H1 (cell line): ENCODE measurements around the gene PSMD13. TPM values are rescaled to one million over a fixed set of nuclear protein-coding genes. Genes with fewer than 3 reads are reported as not detected.

Experiments used
- CTCF ChIA-PET: fragments of 300-600 bp; sonication (Branson Sonifier 250); formaldehyde crosslinking; loops from one replicate; lab custom pipeline; 2021; ENCODE audit not compliant: partially characterized antibody; lab: Charles Lee
- POLR2A ChIA-PET: fragments of 300-600 bp; sonication (Branson Sonifier 250); formaldehyde crosslinking; loops from one replicate; lab custom pipeline; 2021; ENCODE audit warnings: inconsistent platforms; ENCODE audit not compliant: partially characterized antibody; lab: Charles Lee
- DNase-seq, 2 experiments: peaks; one replicate each; pipeline versions ENCODE4 v3.0.0 to v3.0.0-alpha.2; 2010 to 2022; ENCODE audit warnings: low spot score in 2 of 2, low read depth in 1 of 2, mixed read lengths in 1 of 2
- FAIRE-seq: peaks from 2 replicates; lab custom pipeline; 2011; peaks lifted over from hg19 to GRCh38; lab: Jason Lieb, UNC
- H2AFZ ChIP-seq: 2 replicates; pipeline ENCODE4 v1.8.1; 2012; ENCODE audit warnings: low read length, inconsistent platforms
- H2AK5ac ChIP-seq: 2 replicates; pipeline ENCODE4 v1.6.1; 2013; ENCODE audit warnings: low read depth, low read length
- H2BK120ac ChIP-seq: replicated peaks from 2 replicates; pipeline ENCODE3; 2013; ENCODE audit warnings: low read depth, low read length, inconsistent platforms
- H2BK12ac ChIP-seq: 2 replicates; pipeline ENCODE4 v1.6.1; 2013; ENCODE audit warnings: low read depth, low read length
- H2BK15ac ChIP-seq: 2 replicates; pipeline ENCODE4 v1.6.1; 2013; ENCODE audit warnings: low read length
- H2BK20ac ChIP-seq: 2 replicates; pipeline ENCODE4 v1.6.1; 2013; ENCODE audit warnings: low read length
- H2BK5ac ChIP-seq: 2 replicates; pipeline ENCODE4 v1.6.1; 2013; ENCODE audit warnings: low read depth, low read length
- H3K14ac ChIP-seq: 2 replicates; pipeline ENCODE4 v1.6.1; 2013; ENCODE audit warnings: inconsistent platforms; ENCODE audit not compliant: insufficient read length
- H3K18ac ChIP-seq: 2 replicates; pipeline ENCODE4 v1.6.1; 2013; ENCODE audit warnings: low read length; ENCODE audit errors: extremely low read depth
- H3K23ac ChIP-seq: 2 replicates; pipeline ENCODE4 v1.6.1; 2013; ENCODE audit warnings: inconsistent platforms; ENCODE audit not compliant: insufficient read length
- H3K23me2 ChIP-seq: 2 replicates; pipeline ENCODE4 v1.6.1; 2013; ENCODE audit warnings: low read depth, low read length
- H3K27ac ChIP-seq: 2 replicates; pipeline ENCODE4 v1.6.1; 2011; ENCODE audit warnings: low read depth, low read length, inconsistent platforms
- H3K27me3 ChIP-seq, 4 experiments: replicated peaks in 1 of 4; 1 replicate in 1 of 4; 2 replicates in 3 of 4; pipeline versions ENCODE4 v1.6.1 to v1.8.1; 2011 to 2013; ENCODE audit warnings: low read length in 3 of 4, mild to moderate bottlenecking in 3 of 4, inconsistent platforms in 2 of 4, mixed read lengths in 2 of 4, moderate library complexity in 1 of 4; ENCODE audit not compliant: control insufficient read depth in 3 of 4, insufficient read depth in 3 of 4; ENCODE audit errors: extremely low read depth in 1 of 4
- H3K36me3 ChIP-seq, 4 experiments: 2 replicates each; pipeline versions ENCODE4 v1.6.1 to v1.8.1; 2011 to 2013; ENCODE audit warnings: mild to moderate bottlenecking in 4 of 4, low read length in 3 of 4, moderate library complexity in 2 of 4, control low read depth in 1 of 4, inconsistent platforms in 1 of 4; ENCODE audit not compliant: insufficient read depth in 4 of 4, control insufficient read depth in 2 of 4
- H3K4ac ChIP-seq: replicated peaks from 2 replicates; pipeline ENCODE3; 2013; ENCODE audit warnings: low read length, low read depth, mixed read lengths, inconsistent platforms; ENCODE audit not compliant: insufficient read length
- H3K4me1 ChIP-seq, 4 experiments: replicated peaks in 1 of 4; 1 replicate in 1 of 4; 2 replicates in 3 of 4; pipeline versions ENCODE4 v1.6.1 to v1.8.1; 2011 to 2013; ENCODE audit warnings: low read length in 3 of 4, inconsistent platforms in 2 of 4, mixed read lengths in 1 of 4; ENCODE audit not compliant: insufficient read depth in 4 of 4, control insufficient read depth in 3 of 4
- H3K4me2 ChIP-seq, 2 experiments: 2 replicates each; pipeline versions ENCODE4 v1.6.1 to v1.8.1; 2011 to 2013; ENCODE audit warnings: low read depth in 2 of 2, low read length in 2 of 2, control low read depth in 1 of 2, inconsistent platforms in 1 of 2, mild to moderate bottlenecking in 1 of 2; ENCODE audit not compliant: insufficient read depth in 1 of 2
- H3K4me3 ChIP-seq, 4 experiments: fragments of 200-600, 300-600 bp in 1 of 4; sonication (generic), shearing (Covaris generic), sonication (Bioruptor Twin) in 1 of 4; 2 replicates each; pipeline versions ENCODE4 v1.5.1 to v1.8.1; 2011 to 2016; ENCODE audit warnings: low read length in 4 of 4, low read depth in 3 of 4, control low read depth in 2 of 4, inconsistent platforms in 2 of 4, mild to moderate bottlenecking in 2 of 4, mixed read lengths in 1 of 4, moderate library complexity in 1 of 4; ENCODE audit not compliant: insufficient read depth in 2 of 4; ENCODE audit errors: extremely low read depth in 1 of 4
- H3K56ac ChIP-seq: replicated peaks from 2 replicates; pipeline ENCODE3; 2013; ENCODE audit warnings: low read depth, mild to moderate bottlenecking, mixed read lengths, low read length, inconsistent platforms; ENCODE audit not compliant: insufficient read length
- H3K79me1 ChIP-seq: 2 replicates; pipeline ENCODE4 v1.6.1; 2013; ENCODE audit warnings: low read depth, low read length, control low read depth
- H3K79me2 ChIP-seq, 2 experiments: 2 replicates each; pipeline versions ENCODE4 v1.6.1 to v1.8.1; 2012 to 2013; ENCODE audit warnings: low read length in 2 of 2, mild to moderate bottlenecking in 2 of 2, inconsistent platforms in 1 of 2; ENCODE audit not compliant: insufficient read depth in 2 of 2, control insufficient read depth in 1 of 2
- H3K9ac ChIP-seq, 4 experiments: replicated peaks in 1 of 4; 1 replicate in 1 of 4; 2 replicates in 3 of 4; pipeline versions ENCODE4 v1.6.1 to v1.8.1; 2011 to 2013; ENCODE audit warnings: low read depth in 3 of 4, low read length in 3 of 4, control low read depth in 2 of 4, mild to moderate bottlenecking in 2 of 4, moderate library complexity in 2 of 4, inconsistent platforms in 1 of 4; ENCODE audit errors: extremely low read depth in 1 of 4
- H3K9me3 ChIP-seq, 2 experiments: 2 replicates each; pipeline versions ENCODE4 v1.6.1 to v1.8.1; 2012 to 2013; ENCODE audit warnings: mild to moderate bottlenecking in 2 of 2, moderate library complexity in 2 of 2, control low read depth in 1 of 2, inconsistent platforms in 1 of 2, low read depth in 1 of 2, low read length in 1 of 2, mixed read lengths in 1 of 2; ENCODE audit not compliant: insufficient read depth in 2 of 2
- H4K20me1 ChIP-seq, 2 experiments: replicated peaks in 1 of 2; 2 replicates each; pipeline versions ENCODE3 to v1.8.1; 2011 to 2013; ENCODE audit warnings: inconsistent platforms in 2 of 2, low read length in 2 of 2, mild to moderate bottlenecking in 1 of 2; ENCODE audit not compliant: insufficient read depth in 2 of 2, control insufficient read depth in 1 of 2
- H4K5ac ChIP-seq: 2 replicates; pipeline ENCODE4 v1.6.1; 2013; ENCODE audit warnings: low read length, low read depth, mixed read lengths, inconsistent platforms; ENCODE audit not compliant: insufficient read length
- H4K8ac ChIP-seq: 2 replicates; pipeline ENCODE4 v1.8.0; 2013; ENCODE audit warnings: mild to moderate bottlenecking, moderate library complexity, low read length, inconsistent platforms; ENCODE audit not compliant: insufficient read depth; ENCODE audit errors: extremely low read depth
- H4K91ac ChIP-seq: replicated peaks from 2 replicates; pipeline ENCODE3; 2013; ENCODE audit warnings: low read length, mixed read lengths, inconsistent platforms; ENCODE audit not compliant: insufficient read length
- ASH2L ChIP-seq: fragments of 200-600, 300-600 bp; sonication (generic); IDR thresholded peaks from one replicate; pipeline ENCODE4 v1.7.1; 2017; ENCODE audit warnings: low read length
- BRCA1 ChIP-seq: IDR thresholded peaks from 2 replicates; pipeline ENCODE4 v1.6.1; 2012; ENCODE audit warnings: low read depth, low read length, improper control_type of control experiment
- KDM4A ChIP-seq: IDR thresholded peaks from one replicate; pipeline ENCODE4 v1.7.1; 2012; ENCODE audit warnings: low read depth, mild to moderate bottlenecking, moderate library complexity, low read length, inconsistent platforms; ENCODE audit not compliant: severe bottlenecking
- RAD21 ChIP-seq, 2 experiments: IDR thresholded peaks in 1 of 2; conservative IDR thresholded peaks in 1 of 2; 2 replicates each; pipeline ENCODE4 v1.6.1; 2011; ENCODE audit warnings: low read depth in 2 of 2, low read length in 2 of 2, improper control_type of control experiment in 1 of 2, inconsistent platforms in 1 of 2, mild to moderate bottlenecking in 1 of 2, moderate library complexity in 1 of 2
- RXRA ChIP-seq: IDR thresholded peaks from 2 replicates; pipeline ENCODE4 v1.6.1; 2011; ENCODE audit warnings: low read depth, mild to moderate bottlenecking, low read length, moderate library complexity; ENCODE audit not compliant: insufficient read depth
- SP4 ChIP-seq: IDR thresholded peaks from 2 replicates; pipeline ENCODE4 v1.6.1; 2012; ENCODE audit warnings: low read length, inconsistent platforms
- TCF12 ChIP-seq: IDR thresholded peaks from 2 replicates; pipeline ENCODE4 v1.6.1; 2011; ENCODE audit warnings: low read depth, mild to moderate bottlenecking, low read length
- WGBS, 2 experiments: shearing (Covaris generic) in 1 of 2; methylation state at CpG; one replicate each; pipeline versions ENCODE4 v1.1.6 to v1.1.7; 2013 to 2015; ENCODE audit warnings: low lambda C conversion rate in 2 of 2, mixed read lengths in 2 of 2, inconsistent platforms in 1 of 2, low coverage in 1 of 2, missing lambda C conversion rate in 1 of 2; ENCODE audit not compliant: insufficient replicate concordance in 2 of 2, insufficient coverage in 1 of 2, insufficient read length in 1 of 2; ENCODE audit errors: extremely low coverage in 1 of 2, missing lambda C conversion rate in 1 of 2; 5-methylcytosine and 5-hydroxymethylcytosine counted together
- polyA plus RNA-seq, 7 experiments: library from polyadenylated mRNA; depleted of rRNA in 3 of 7; stranded (reverse) in 5 of 7; unstranded in 2 of 7; fragments of >200 nt in 5 of 7; fragments of 200-250 nt in 2 of 7; gene quantifications; 1 replicate in 5 of 7; 2 replicates in 1 of 7; 4 replicates in 1 of 7; pipeline versions ENCODE4 v1.2.1 to v1.2.3, GENCODE V29; 2011 to 2013; ENCODE audit warnings: missing spikeins in 2 of 7, mixed read lengths in 2 of 7
- total RNA-seq: library from RNA; stranded (reverse); fragmentation: NEBNext Ultra II Directional; extraction: Animal tissue kit (Norgen Biotek cat#: 25700); gene quantifications from 2 replicates; pipeline ENCODE4 v1.2.1, GENCODE V29; 2021
- TF ChIP-seq, protein P1 (sequence below): IDR thresholded peaks from 2 replicates; pipeline ENCODE4 v1.6.1; 2012; ENCODE audit warnings: low read length, inconsistent platforms
- TF ChIP-seq, protein P2 (sequence below), 3 experiments: IDR thresholded peaks; 1 replicate in 2 of 3; 2 replicates in 1 of 3; pipeline versions ENCODE4 v1.5.1 to v1.6.1; 2011; ENCODE audit warnings: low read length in 3 of 3, mild to moderate bottlenecking in 3 of 3, inconsistent platforms in 2 of 3, low read depth in 1 of 3, moderate library complexity in 1 of 3; ENCODE audit not compliant: insufficient read depth in 1 of 3; ENCODE audit errors: control extremely low read depth in 1 of 3

The PSMD13 gene
- total and polyA plus RNA-seq, 2 of the 8 experiments (the other 6 are each of a cell fraction or from before 2014, with no cell fraction given): 121 to 141 TPM

DNA sequence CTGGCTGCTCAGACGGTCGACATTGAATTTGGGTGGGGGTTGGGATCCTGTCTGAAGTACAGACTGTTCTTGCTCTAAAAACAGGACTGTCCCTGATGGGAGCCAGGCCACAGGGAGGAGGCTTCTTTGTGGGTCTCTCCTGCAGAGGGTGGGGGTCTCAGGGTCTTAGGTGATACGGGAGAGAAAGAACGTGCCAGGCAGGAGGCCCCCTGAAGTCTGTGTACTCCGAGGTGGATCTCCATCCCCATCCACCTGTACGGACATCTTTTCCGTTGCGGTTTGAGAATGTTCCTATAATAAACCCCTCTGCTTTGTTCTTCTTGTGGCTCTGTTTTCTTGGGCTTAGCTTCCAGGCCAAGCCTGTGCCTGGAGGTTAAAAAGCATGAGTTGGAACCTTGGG is 15.9 kb downstream of the PSMD13 start:
- no peaks in the 10 kb centered on the region for H3K79me2 ChIP-seq
- no peak overlapping the region for H2BK15ac ChIP-seq
- no peaks in the 10 kb centered on the region for H3K4me1 ChIP-seq
- no peak overlapping the region for H2AK5ac ChIP-seq
- H3K18ac ChIP-seq: no peak overlapping the region
- H3K23me2 ChIP-seq: peaks cover 8% of the 10 kb centered on the region
- H3K27ac ChIP-seq: no peak overlapping the region
- POLR2A ChIA-PET: interaction anchor here (0.9 to 3.1 kb wide), 6 partner anchors 9 to 111 kb away, joined by 3 to 9 read pairs (median 4); no protein-coding TSS in a partner anchor
- H2BK12ac ChIP-seq: no peak overlapping the region
- no peak overlapping the region for H3K56ac ChIP-seq
- H4K5ac ChIP-seq: no peak overlapping the region
- no peak overlapping the region for H4K91ac ChIP-seq
- no peak overlapping the region for H3K14ac ChIP-seq
- no peak overlapping the region for H2BK120ac ChIP-seq
- no peak overlapping the region for H2AFZ ChIP-seq
- H4K8ac ChIP-seq: no peak overlapping the region
- no peak overlapping the region for H2BK5ac ChIP-seq
- no peaks in the 10 kb centered on the region; a peak in 1 of 7 replicates for H3K27me3 ChIP-seq
- DNase-seq: no peak
- FAIRE-seq: no peak
- CTCF ChIA-PET: interaction anchor here (0.7 to 9.8 kb wide), 12 partner anchors 12 to 140 kb away, joined by 3 to 212 read pairs (median 32); partner anchors contain the start of genes B4GALNT4, IFITM2, NLRP6 and PGGHG
- H3K4ac ChIP-seq: no peak overlapping the region
- no peaks in the 10 kb centered on the region for H3K79me1 ChIP-seq
- no peak overlapping the region for H3K23ac ChIP-seq
- no peaks in the 10 kb centered on the region for H3K9me3 ChIP-seq
- WGBS, 2 experiments: 86% methylated on average over 8 of the region's 8 CpGs; no CpG with 5 or more reads in 1 of the 2 experiments
- no peak overlapping the region for H3K4me3 ChIP-seq
- peaks cover 17 to 39% (median 29%) of the 10 kb centered on the region in 4 experiments for H3K36me3 ChIP-seq
- no peak overlapping the region for H3K9ac ChIP-seq
- no peaks in the 10 kb centered on the region for H4K20me1 ChIP-seq
- H3K4me2 ChIP-seq: no peak overlapping the region
- H2BK20ac ChIP-seq: no peak overlapping the region
- TF ChIP-seq, protein P1, sequence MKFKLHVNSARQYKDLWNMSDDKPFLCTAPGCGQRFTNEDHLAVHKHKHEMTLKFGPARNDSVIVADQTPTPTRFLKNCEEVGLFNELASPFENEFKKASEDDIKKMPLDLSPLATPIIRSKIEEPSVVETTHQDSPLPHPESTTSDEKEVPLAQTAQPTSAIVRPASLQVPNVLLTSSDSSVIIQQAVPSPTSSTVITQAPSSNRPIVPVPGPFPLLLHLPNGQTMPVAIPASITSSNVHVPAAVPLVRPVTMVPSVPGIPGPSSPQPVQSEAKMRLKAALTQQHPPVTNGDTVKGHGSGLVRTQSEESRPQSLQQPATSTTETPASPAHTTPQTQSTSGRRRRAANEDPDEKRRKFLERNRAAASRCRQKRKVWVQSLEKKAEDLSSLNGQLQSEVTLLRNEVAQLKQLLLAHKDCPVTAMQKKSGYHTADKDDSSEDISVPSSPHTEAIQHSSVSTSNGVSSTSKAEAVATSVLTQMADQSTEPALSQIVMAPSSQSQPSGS: no peak
- TF ChIP-seq ASH2L (no peak), KDM4A (no peak), SP4 (no peak), RAD21 (IDR thresholded peaks at IDR 0.05 in 1 of 2, conservative IDR thresholded peaks at IDR 0.05 in 1 of 2; ENCODE audit: low read depth in 2 of 2, low read length in 2 of 2) (no peak), RXRA (no peak), TCF12 (no peak), BRCA1 (no peak)
- TF ChIP-seq, protein P2, sequence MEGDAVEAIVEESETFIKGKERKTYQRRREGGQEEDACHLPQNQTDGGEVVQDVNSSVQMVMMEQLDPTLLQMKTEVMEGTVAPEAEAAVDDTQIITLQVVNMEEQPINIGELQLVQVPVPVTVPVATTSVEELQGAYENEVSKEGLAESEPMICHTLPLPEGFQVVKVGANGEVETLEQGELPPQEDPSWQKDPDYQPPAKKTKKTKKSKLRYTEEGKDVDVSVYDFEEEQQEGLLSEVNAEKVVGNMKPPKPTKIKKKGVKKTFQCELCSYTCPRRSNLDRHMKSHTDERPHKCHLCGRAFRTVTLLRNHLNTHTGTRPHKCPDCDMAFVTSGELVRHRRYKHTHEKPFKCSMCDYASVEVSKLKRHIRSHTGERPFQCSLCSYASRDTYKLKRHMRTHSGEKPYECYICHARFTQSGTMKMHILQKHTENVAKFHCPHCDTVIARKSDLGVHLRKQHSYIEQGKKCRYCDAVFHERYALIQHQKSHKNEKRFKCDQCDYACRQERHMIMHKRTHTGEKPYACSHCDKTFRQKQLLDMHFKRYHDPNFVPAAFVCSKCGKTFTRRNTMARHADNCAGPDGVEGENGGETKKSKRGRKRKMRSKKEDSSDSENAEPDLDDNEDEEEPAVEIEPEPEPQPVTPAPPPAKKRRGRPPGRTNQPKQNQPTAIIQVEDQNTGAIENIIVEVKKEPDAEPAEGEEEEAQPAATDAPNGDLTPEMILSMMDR (IDR thresholded peaks at IDR 0.05; ENCODE audit: control extremely low read depth in 1 of 3, insufficient read depth in 1 of 3, low read depth in 1 of 3, low read length in 3 of 3): no peak
